Measurements from ENCODE around the gene DUSP10.

- TF ChIP-seq EZH2 (IDR thresholded peaks at IDR 0.05; ENCODE audit: borderline replicate concordance, low read depth, low read length, poor library complexity, severe bottlenecking) (no peak), CTCF (conservative IDR thresholded peaks at IDR 0.05; ENCODE audit: low read depth, low read length) (no peak)
Observed at GRCh38 chr1:221664253-221664652, 77.6 kb downstream of the DUSP10 start.

Data from A673 (cell line).